Measurements from ENCODE around the gene TPM3. TPM values are rescaled to one million over a fixed set of nuclear protein-coding genes. Genes with fewer than 3 reads are reported as not detected.

TPM3 gene
- total and polyA plus RNA-seq, 10 of the 15 experiments (the other 5 are each of a cell fraction or from before 2014, with no cell fraction given): 270 to 759 (median 505) TPM

DNA sequence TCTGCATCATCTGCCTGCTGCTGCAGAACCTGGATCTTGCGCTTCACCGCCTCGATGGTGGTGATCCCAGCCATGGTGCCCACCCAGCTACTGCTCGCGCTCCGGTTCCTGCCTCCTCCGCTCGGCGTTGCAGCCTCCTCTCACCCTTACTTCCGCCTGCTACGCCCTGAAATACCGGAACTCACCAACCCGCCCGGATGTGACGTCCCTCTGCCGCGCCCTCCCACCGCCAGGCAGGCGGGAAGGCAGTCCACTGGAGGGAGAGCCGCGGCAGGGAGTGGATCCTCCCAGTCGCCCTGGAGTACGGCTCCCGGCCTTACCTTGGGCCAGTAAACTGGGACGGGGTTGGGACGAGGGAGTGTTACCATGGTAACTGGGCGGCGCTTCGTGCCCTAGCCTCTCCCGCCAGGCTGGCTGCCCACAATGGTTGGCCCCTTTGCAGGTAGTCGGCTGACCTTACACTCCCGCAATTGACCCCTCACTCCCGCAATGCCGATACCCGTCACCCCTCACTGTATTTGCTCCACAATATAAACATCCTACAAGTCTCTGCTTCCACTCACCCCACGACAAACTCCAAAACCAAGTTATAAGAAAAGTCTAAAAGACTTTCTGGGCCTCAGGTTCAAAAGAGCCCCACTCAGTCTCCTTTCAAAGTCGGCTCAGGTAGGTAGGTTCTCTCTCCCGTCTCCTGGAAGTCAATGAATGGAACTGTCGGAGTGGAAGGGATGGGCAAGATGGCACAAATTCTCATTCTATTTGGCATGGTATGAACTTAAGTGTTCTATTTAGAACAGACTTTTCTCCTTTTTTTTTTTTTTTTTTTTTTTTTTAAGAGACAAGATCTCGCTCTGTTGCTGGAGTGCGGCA is 8.6 kb downstream of the TPM3 start (continued):
- TF ChIP-seq, protein P1, sequence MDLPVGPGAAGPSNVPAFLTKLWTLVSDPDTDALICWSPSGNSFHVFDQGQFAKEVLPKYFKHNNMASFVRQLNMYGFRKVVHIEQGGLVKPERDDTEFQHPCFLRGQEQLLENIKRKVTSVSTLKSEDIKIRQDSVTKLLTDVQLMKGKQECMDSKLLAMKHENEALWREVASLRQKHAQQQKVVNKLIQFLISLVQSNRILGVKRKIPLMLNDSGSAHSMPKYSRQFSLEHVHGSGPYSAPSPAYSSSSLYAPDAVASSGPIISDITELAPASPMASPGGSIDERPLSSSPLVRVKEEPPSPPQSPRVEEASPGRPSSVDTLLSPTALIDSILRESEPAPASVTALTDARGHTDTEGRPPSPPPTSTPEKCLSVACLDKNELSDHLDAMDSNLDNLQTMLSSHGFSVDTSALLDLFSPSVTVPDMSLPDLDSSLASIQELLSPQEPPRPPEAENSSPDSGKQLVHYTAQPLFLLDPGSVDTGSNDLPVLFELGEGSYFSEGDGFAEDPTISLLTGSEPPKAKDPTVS (IDR thresholded peaks at IDR 0.05; ENCODE audit: low read depth, low read length): no peak
- TF ChIP-seq ZNF384 (IDR thresholded peaks at IDR 0.05; ENCODE audit: borderline replicate concordance, low read depth, low read length) (no peak), BCL11A (IDR thresholded peaks at IDR 0.05; ENCODE audit: low read depth, low read length) (no peak), SPI1 (IDR thresholded peaks at IDR 0.05; ENCODE audit: borderline replicate concordance, insufficient read depth, low read depth, low read length) (peak; percentile 38; the same call in 1 of the 2 replicates), SMAD5 (IDR thresholded peaks at IDR 0.05; ENCODE audit: low read depth) (peak; percentile 94), RELA (IDR thresholded peaks at IDR 0.05; ENCODE audit: borderline replicate concordance, partially characterized antibody) (no peak), KDM1A (IDR thresholded peaks at IDR 0.05; ENCODE audit: borderline replicate concordance) (no peak), BRCA1 (IDR thresholded peaks at IDR 0.05; ENCODE audit: low read depth, low read length) (no peak), SREBF2 (IDR thresholded peaks at IDR 0.05; ENCODE audit: low read length) (no peak)
- TF ChIP-seq, protein P2, sequence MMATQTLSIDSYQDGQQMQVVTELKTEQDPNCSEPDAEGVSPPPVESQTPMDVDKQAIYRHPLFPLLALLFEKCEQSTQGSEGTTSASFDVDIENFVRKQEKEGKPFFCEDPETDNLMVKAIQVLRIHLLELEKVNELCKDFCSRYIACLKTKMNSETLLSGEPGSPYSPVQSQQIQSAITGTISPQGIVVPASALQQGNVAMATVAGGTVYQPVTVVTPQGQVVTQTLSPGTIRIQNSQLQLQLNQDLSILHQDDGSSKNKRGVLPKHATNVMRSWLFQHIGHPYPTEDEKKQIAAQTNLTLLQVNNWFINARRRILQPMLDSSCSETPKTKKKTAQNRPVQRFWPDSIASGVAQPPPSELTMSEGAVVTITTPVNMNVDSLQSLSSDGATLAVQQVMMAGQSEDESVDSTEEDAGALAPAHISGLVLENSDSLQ (IDR thresholded peaks at IDR 0.05): no peak
- TF ChIP-seq, protein P3, sequence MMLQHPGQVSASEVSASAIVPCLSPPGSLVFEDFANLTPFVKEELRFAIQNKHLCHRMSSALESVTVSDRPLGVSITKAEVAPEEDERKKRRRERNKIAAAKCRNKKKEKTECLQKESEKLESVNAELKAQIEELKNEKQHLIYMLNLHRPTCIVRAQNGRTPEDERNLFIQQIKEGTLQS (IDR thresholded peaks at IDR 0.05; ENCODE audit: borderline replicate concordance, extremely low read depth, low read depth, low read length): no peak
- TF ChIP-seq, protein P4, sequence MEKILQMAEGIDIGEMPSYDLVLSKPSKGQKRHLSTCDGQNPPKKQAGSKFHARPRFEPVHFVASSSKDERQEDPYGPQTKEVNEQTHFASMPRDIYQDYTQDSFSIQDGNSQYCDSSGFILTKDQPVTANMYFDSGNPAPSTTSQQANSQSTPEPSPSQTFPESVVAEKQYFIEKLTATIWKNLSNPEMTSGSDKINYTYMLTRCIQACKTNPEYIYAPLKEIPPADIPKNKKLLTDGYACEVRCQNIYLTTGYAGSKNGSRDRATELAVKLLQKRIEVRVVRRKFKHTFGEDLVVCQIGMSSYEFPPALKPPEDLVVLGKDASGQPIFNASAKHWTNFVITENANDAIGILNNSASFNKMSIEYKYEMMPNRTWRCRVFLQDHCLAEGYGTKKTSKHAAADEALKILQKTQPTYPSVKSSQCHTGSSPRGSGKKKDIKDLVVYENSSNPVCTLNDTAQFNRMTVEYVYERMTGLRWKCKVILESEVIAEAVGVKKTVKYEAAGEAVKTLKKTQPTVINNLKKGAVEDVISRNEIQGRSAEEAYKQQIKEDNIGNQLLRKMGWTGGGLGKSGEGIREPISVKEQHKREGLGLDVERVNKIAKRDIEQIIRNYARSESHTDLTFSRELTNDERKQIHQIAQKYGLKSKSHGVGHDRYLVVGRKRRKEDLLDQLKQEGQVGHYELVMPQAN (conservative IDR thresholded peaks at IDR 0.05): 0 out of 2 replicates have a peak, but pooled peaks have one; percentile 57
- TF ChIP-seq, protein P5, sequence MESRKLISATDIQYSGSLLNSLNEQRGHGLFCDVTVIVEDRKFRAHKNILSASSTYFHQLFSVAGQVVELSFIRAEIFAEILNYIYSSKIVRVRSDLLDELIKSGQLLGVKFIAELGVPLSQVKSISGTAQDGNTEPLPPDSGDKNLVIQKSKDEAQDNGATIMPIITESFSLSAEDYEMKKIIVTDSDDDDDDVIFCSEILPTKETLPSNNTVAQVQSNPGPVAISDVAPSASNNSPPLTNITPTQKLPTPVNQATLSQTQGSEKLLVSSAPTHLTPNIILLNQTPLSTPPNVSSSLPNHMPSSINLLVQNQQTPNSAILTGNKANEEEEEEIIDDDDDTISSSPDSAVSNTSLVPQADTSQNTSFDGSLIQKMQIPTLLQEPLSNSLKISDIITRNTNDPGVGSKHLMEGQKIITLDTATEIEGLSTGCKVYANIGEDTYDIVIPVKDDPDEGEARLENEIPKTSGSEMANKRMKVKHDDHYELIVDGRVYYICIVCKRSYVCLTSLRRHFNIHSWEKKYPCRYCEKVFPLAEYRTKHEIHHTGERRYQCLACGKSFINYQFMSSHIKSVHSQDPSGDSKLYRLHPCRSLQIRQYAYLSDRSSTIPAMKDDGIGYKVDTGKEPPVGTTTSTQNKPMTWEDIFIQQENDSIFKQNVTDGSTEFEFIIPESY (IDR thresholded peaks at IDR 0.05): no peak
- TF ChIP-seq, protein P6, sequence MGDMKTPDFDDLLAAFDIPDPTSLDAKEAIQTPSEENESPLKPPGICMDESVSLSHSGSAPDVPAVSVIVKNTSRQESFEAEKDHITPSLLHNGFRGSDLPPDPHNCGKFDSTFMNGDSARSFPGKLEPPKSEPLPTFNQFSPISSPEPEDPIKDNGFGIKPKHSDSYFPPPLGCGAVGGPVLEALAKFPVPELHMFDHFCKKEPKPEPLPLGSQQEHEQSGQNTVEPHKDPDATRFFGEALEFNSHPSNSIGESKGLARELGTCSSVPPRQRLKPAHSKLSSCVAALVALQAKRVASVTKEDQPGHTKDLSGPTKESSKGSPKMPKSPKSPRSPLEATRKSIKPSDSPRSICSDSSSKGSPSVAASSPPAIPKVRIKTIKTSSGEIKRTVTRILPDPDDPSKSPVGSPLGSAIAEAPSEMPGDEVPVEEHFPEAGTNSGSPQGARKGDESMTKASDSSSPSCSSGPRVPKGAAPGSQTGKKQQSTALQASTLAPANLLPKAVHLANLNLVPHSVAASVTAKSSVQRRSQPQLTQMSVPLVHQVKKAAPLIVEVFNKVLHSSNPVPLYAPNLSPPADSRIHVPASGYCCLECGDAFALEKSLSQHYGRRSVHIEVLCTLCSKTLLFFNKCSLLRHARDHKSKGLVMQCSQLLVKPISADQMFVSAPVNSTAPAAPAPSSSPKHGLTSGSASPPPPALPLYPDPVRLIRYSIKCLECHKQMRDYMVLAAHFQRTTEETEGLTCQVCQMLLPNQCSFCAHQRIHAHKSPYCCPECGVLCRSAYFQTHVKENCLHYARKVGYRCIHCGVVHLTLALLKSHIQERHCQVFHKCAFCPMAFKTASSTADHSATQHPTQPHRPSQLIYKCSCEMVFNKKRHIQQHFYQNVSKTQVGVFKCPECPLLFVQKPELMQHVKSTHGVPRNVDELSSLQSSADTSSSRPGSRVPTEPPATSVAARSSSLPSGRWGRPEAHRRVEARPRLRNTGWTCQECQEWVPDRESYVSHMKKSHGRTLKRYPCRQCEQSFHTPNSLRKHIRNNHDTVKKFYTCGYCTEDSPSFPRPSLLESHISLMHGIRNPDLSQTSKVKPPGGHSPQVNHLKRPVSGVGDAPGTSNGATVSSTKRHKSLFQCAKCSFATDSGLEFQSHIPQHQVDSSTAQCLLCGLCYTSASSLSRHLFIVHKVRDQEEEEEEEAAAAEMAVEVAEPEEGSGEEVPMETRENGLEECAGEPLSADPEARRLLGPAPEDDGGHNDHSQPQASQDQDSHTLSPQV (IDR thresholded peaks at IDR 0.05): no peak
- TF ChIP-seq, protein P7, sequence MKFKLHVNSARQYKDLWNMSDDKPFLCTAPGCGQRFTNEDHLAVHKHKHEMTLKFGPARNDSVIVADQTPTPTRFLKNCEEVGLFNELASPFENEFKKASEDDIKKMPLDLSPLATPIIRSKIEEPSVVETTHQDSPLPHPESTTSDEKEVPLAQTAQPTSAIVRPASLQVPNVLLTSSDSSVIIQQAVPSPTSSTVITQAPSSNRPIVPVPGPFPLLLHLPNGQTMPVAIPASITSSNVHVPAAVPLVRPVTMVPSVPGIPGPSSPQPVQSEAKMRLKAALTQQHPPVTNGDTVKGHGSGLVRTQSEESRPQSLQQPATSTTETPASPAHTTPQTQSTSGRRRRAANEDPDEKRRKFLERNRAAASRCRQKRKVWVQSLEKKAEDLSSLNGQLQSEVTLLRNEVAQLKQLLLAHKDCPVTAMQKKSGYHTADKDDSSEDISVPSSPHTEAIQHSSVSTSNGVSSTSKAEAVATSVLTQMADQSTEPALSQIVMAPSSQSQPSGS (IDR thresholded peaks at IDR 0.05; ENCODE audit: low read length): no peak

Measured in GM12878 (cell line).